ENCODE results near the gene ATP2B2.

The ATP2B2 gene

GRCh38 chr3:10492364-10493201, 12.8 kb downstream of the ATP2B2 start:
- no peak for DNase-seq

DNA sequence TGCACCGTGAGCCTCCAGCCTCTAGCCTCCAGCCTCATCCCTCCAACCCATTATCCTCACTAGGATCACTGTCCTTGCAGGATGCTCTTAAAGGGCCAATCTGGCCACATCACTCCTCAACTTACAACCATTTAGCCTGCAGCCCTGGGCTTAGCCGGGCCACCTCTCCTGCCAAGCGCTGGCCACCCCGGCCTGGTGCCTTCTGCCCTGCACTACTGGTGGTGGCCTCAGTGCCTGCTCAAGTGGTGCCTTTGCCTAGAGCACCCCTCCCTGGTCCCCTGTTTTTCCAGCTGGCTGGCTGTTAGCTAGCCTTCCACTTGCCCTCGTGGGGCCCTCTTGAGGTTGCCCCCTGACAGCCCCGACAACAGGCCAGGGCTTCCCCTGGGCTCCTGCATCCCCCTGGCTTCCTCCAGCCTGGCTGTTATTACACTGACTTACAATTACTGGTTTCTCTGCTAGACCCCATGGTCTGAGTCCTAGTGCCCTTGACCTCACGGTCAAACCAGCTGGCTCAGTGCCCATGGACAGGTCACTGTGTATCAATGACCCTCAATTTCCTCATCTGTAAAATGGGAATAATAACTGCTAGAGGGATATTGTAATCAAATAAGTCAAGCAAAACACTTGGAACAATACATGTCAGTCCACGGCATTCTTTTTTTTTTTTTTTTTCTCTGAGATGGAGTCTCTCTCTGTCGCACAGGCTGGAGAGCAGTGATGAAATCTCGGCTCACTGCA, 15.5 kb downstream of the ATP2B2 start:
- no peak for DNase-seq

- no peak for DNase-seq
Measured at GRCh38 chr3:10487988-10488633, 17.3 kb downstream of the ATP2B2 start.

DNA sequence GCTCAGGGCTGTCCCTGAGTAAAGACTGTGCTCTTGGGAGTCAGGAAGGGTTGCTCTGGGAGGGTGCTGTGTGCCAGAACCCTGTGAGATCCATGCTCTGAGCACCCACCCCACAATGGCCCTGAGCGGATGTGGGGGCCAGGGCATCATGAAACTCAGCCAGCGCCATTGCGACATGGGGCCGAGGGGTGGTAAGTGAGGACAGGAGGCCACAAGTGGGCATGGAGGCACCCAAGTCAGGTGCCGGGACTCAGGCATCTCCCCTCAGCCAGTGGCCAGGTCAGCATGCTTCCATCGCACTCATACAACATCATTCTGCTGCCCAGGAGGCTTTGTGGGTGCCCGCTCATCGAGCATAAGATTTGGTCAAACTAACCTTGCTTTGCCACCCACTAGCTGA, 19.6 kb downstream of the ATP2B2 start:
- no peak for DNase-seq

DNA sequence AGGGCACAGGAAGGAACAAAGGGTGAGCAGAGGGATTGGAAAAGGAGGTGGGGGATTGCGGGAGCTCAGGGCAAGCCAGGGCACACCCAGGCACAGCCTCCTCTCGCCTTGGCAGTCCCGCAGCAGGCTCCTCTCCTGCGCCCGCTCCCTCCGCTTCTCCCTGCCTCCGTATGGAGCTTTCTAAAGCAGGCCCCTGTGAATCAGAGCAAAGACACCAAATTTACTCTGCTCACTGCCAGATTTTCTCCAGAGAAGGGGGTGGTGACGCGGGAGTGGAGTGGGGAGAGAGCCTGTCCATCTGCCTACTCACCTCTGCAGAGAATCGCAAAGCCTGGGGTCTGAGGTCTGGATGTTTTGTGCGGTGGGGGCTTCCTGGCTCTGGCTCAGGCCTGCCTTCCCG, 20.0 kb downstream of the ATP2B2 start:
- no peak for DNase-seq

DNA sequence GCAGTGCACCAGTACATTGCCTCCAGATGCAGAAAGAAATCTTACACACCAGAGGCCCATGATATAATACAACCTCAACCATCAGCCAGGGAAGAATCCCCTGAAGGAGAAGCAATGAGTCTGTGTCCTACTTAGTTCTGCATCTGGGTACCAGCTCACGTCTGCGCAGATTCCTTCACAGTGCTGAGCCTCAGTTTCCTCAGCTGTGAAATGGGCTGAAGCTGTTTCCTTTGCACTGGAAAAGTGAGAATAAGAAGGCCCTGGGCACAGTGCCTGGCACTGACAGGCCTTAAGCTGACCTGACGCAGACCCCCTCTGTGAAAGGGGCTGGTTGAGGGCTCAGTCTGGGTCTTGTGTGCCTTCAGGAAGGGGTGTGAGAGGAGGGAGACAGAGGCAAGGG, 20.7 kb downstream of the ATP2B2 start:
- no peak for DNase-seq

DNA sequence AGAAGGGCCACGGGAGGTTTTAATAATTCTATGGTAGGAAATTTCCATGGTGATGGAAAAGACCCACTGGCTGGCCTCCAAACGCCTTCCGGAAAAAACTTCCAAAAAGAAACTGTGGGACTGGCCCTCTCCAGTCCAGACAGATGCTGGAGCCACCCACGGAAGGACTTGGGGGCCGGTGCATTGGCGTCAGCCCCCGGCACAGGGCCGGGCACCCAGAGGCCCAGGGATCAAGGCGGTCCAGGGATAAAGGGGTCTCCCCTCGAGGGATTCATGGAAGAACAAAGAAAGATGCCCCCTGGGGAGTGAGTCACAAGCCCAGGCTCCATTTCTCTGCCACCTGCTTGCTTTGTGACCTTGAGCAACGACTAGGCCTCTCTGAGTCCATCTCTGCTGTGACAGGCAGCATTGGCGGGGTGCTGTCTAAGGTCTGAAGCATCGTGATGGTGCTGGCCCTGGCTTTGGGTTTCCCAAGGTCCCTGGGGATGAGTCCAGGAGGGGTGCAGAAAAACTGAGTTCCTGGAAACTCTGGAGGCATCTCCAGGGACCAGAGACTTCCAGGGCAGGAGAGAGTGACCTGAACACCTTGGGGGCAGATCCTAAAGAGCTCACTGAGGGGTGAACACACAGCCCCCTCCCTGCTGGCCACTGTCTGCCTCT, 21.6 kb downstream of the ATP2B2 start:
- no peak for DNase-seq

- DNase-seq = no peak
Measured at GRCh38 chr3:10483364-10483675, 22.1 kb downstream of the ATP2B2 start.

DNA sequence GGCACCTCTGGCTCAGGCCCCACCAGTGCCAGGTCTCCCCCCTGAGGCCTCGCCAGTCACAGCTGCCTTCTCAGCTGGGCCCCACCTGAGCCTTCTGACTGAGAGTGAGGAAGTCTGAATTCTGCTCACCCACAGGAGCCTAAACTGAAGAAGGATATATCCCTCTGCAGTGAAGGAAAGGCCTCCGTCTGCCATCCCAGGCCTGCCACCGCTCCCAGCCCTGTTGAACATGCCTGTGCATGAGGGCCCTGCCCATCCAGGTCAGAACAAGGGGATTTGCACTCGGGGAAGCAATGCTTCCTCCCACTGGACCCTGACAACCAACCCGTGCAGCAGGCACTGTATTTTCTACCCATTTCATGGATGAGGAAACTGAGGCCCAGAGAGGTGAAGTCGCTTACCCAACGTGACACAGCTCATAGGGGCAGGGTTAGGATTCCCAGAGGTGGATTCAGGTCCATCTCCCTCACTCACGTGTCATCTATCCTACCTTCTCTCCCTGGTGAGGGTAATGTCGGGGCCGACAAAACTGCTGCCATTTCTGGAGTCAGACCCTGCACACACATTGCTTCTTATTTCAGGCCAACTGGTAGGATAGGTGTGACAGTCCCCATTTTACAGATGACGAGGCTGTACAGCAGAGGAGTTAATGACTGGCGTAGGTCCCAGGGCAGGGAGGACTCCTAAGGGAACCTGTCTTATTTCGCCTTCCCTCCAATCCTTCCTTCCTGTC, 22.6 kb downstream of the ATP2B2 start:
- DNase-seq = no peak

DNA sequence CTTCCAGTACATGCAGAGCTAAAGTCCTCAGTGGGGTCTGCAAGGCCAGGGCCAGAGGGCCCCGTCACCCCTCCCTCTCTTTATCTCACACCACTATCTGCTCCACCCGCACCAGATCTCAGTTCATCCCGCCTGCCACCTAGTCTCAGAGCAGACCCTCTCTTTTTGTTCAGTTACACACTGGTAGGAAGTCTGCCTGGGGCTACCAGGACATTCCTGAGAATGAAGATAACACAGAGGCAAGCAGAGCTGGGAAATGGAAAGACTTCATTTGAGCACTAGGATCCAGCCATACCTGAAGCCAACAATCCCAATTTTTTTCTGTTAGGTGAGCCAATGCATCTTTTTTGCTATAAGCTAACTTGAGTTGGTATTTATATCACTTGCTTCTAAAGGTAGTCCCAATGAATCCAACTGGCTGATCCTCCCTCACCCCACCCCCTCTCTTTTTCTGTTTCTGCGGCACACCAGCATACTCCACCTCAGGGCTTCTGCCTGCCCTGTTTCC, 24.5 kb downstream of the ATP2B2 start:
- DNase-seq = no peak

DNA sequence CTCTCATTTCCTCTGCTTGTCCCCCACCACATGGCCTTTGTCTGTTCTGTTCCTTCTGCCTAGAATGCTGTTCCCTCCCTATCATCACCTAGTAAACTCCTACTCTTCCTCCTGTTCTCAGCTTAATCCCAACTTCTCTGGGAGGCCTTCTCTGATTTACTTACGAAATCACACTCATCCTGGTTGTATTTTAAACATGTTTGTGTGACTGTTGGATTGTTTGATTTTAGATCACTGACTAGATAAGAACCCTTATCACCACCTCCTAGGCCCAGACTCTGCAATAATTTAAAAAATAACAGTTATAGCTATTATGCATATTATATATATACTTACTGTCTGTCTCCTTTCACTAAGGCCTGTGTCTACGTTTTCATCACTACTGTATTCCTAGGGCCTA, 26.1 kb downstream of the ATP2B2 start:
- no peak for DNase-seq

- DNase-seq = no peak
Measured at GRCh38 chr3:10475983-10476382, 29.4 kb downstream of the ATP2B2 start.

GRCh38 chr3:10474847-10475246, 30.5 kb downstream of the ATP2B2 start:
- no peak for DNase-seq

DNA sequence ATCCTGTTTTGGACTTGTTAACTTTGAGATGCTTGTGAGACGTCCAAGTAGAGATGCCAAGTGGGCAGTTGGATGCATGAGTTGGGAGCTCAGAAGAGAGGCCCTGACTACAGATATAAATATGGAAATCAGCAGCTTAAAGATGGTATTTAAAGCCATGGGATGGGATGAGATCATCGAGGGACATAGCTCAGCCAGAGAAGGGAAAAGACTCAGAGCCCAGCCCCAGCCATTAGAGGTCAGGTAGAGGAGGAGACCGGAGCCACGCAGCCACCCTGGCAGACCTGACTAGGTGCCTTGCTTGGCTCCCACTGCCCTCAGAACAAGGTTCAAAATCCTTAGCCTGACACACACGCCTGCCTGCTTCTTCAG, 31.1 kb downstream of the ATP2B2 start:
- DNase-seq = no peak

DNA sequence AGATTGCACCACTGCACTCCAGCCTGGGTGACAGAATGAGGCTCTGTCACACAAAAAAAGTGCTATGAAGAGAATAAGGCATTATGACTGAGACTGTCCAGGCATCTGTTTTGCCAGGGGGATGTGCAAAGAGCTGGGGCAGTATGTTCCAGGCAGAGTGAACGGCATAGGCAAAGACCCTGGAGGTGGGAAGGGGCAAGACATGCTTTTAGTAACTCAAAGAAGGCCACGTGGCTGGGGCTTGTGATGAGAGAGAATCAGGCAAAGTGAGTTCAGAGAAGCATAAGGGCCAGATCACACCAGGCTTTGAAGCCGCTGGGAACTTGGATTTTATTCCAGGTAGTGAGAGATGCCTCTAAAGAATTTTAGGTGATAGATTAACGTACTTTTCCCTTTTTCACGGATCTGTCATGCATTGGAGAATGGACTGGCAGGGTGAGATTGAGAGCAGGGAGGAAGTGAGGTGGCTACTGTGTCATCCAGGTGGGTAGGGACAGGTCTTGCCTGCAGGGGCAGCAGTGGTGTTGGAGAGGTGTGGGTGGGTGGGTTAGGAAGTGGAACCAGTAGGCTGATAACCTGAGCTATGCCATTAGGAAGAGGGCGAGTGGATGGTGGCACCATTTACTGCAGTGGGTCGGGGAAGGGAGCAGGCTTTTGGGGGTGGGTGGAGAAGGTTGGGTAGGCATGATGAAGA, 31.7 kb downstream of the ATP2B2 start:
- DNase-seq = no peak

GRCh38 chr3:10472877-10473440, 32.4 kb downstream of the ATP2B2 start:
- DNase-seq = no peak

- DNase-seq = no peak
Measured at GRCh38 chr3:10471054-10471688, 34.2 kb downstream of the ATP2B2 start.

DNA sequence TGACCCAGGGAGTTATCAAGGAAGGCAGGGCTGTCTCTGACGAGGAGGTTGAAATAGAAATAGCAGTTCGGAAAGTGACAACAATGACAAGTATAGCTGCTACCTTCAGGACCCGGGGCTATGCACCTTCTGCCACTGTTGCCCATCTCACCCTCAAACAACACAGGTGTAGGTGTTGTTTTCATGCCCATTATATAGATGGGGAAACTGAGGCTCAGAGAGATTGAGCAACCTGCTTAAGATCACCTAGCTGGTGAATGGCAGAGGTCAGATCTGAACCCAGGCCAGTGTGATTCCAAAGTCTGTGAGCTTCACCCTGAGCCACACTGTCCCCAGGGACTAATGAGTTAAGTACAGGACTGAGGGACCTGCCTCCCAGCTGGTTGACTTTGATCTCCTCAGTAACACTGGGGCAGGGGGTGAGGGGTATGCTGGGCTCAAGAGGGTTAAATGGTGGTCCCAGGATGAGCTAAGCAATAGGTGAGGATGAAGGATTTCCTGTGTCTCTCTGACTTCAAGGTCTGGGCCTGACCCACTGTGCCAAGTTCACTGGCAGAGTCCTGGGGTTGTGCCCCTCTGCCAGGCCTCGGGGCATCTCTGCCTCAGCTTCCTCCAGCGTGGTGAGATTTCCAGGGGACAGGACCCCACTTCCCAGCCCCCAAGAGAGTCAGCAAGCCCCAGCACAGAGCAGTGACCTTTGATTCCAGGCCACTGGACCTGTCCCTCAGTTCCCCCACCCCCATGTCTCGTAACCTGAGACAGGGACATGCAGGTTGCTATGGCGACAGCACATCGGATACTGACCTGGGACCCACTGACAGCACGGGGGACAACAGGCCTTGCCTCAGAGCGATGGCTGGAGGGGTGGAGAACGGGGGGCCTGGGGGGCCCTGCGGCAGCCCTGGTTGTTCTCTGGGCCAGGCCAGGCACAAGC, 35.0 kb downstream of the ATP2B2 start:
- no peak for DNase-seq

GRCh38 chr3:10469441-10470119, 35.8 kb downstream of the ATP2B2 start:
- no peak for DNase-seq

All from NK-92 treated with Interleukin-12 subunit alpha and Interleukin-12 subunit beta, amount 100 ng/mL, for 24 hours (cell line).